GM12801 (cell line): Measurements from ENCODE around the gene ATP8B2.

Experiments
- CTCF ChIP-seq: IDR thresholded peaks from one replicate; pipeline ENCODE4 v1.5.1; 2011; ENCODE audit warnings: control low read depth; ENCODE audit not compliant: insufficient read length; ENCODE audit errors: extremely low read depth

The ATP8B2 gene

GRCh38 chr1:154304664-154305337 is 20.5 kb upstream of the ATP8B2 start:
- TF ChIP-seq CTCF, result no peak

DNA sequence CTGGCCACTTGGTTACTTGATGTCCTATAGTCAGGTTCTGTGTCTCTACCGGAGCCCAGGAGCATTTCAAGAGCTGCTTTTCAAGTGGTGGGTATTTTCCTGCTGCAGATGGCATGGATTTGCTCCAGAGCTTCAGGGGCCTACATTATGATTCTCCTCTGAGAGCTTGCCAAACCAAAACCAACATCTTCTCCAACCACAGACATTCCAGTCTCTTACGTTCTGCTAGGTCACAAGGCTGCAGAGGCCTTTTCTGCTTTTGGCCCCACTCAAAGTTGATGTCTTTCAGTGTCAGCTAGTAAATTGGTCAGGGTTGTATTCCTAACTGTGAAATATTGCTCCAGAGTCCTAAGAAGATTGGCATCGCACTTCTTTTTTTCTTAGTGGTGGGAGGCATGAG is 19.2 kb upstream of the ATP8B2 start:
- TF ChIP-seq CTCF, result no peak

- no peak for TF ChIP-seq CTCF
Measured at GRCh38 chr1:154313066-154313356, 12.3 kb upstream of the ATP8B2 start.

- TF ChIP-seq CTCF, result no peak
Measured at GRCh38 chr1:154316704-154317103, 8.6 kb upstream of the ATP8B2 start.

DNA sequence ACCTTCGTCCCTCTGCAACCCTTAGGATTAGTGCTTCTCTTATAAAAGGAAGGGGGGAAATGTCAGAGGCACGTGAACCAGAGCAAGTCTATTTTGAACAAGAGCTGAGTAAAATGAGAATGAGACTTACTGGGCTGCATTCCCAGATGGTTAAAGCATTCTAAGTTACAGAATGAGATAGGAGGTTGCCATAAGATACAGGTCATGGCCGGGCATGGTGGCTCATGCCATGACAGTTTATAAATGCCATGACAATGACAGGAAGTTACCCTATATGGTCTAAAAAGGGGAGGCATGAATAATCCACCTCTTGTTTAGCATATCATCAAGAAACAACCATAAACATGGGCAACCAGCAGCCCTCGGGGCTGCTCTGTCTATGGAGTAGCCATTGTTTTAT is 6.9 kb upstream of the ATP8B2 start:
- TF ChIP-seq CTCF, result no peak

DNA sequence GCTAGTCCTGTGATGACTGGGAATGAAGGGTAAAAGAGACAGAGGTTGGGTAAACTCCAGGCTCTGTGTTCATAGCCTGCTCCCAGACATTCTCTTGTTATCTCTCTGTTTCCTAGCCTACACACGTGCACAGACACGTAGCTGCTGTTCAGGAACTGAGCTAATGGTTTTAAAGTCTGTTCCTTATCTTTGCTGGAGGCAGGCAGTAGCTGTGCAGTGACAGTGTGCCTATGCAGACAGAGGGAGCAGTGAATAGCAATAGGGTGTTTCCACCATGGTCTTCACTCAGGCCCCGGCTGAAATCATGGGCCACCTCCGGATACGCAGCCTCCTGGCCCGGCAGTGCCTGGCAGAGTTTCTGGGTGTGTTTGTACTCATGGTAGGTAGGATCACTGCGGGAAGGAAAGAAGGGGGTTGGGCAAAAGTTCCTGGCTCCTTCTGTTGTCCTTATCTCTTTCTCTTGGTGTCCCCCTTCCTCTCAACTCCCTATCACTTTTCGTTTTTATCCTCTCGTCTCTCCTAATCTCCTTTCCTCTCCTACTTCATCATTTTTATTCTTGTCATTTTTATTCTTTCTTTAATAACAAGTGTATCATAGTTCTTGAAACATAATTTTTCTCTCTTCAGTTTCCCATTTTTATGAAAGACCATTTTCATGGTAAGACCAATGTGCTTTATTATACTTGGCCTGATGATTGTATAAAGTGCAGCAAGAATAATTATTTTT is 4.3 kb upstream of the ATP8B2 start, which contains the start of gene AQP10:
TSS of gene AQP10 (plus strand) at position 212 of the 727 bp plus-strand sequence. CDS start at position 275, 63 bp downstream.
- TF ChIP-seq CTCF, result no peak

GRCh38 chr1:154323493-154323892 is 1.8 kb upstream of the ATP8B2 start:
- TF ChIP-seq CTCF, result no peak
